Measurements from ENCODE around the gene DNAJC17.

Gene DNAJC17

GRCh38 chr15:40807028-40807887 is at the start of gene DNAJC17, which contains the start of gene ZFYVE19:
TSS of gene DNAJC17 (minus strand) at chr15:40807473. CDS start at chr15:40807446, 27 bp downstream.
TSS of gene ZFYVE19 (plus strand) at chr15:40807089. CDS start at chr15:40807590, 501 bp downstream.
- DNase-seq (ENCODE audit: low read depth, low spot score) = peak; percentile 91

- no peak for DNase-seq (ENCODE audit: low read depth, low spot score)
Measured at GRCh38 chr15:40856746-40857145, 49.5 kb upstream of the DNAJC17 start.

GRCh38 chr15:40855706-40856234 is 48.5 kb upstream of the DNAJC17 start:
- DNase-seq (ENCODE audit: low read depth, low spot score) = no peak

- no peak for DNase-seq (ENCODE audit: low read depth, low spot score)
Measured at GRCh38 chr15:40854161-40854560, 46.9 kb upstream of the DNAJC17 start.

GRCh38 chr15:40853241-40853890 is 46.1 kb upstream of the DNAJC17 start:
- DNase-seq (ENCODE audit: low read depth, low spot score) = no peak

- DNase-seq (ENCODE audit: low read depth, low spot score) = no peak
Measured at GRCh38 chr15:40852529-40852928, 45.3 kb upstream of the DNAJC17 start.

GRCh38 chr15:40850576-40851112 is 43.4 kb upstream of the DNAJC17 start:
- DNase-seq (ENCODE audit: low read depth, low spot score) = no peak

GRCh38 chr15:40847223-40847961 is 40.1 kb upstream of the DNAJC17 start:
- no peak for DNase-seq (ENCODE audit: low read depth, low spot score)

- DNase-seq (ENCODE audit: low read depth, low spot score) = no peak
Measured at GRCh38 chr15:40846841-40847222, 39.6 kb upstream of the DNAJC17 start.

GRCh38 chr15:40845511-40846284 is 38.4 kb upstream of the DNAJC17 start:
- no peak for DNase-seq (ENCODE audit: low read depth, low spot score)

GRCh38 chr15:40845036-40845435 is 37.8 kb upstream of the DNAJC17 start:
- DNase-seq (ENCODE audit: low read depth, low spot score) = no peak

- no peak for DNase-seq (ENCODE audit: low read depth, low spot score)
Measured at GRCh38 chr15:40844696-40845030, 37.4 kb upstream of the DNAJC17 start.

GRCh38 chr15:40843885-40844695 is 36.8 kb upstream of the DNAJC17 start, which contains the start of gene SPINT1:
TSS of gene SPINT1 (plus strand) at chr15:40844048. CDS start at chr15:40844555, 507 bp downstream.
- no peak for DNase-seq (ENCODE audit: low read depth, low spot score)

GRCh38 chr15:40843261-40843884 is 36.1 kb upstream of the DNAJC17 start:
- DNase-seq (ENCODE audit: low read depth, low spot score) = no peak

- DNase-seq (ENCODE audit: low read depth, low spot score) = no peak
Measured at GRCh38 chr15:40841741-40842140, 34.5 kb upstream of the DNAJC17 start.

GRCh38 chr15:40838756-40839155 is 31.5 kb upstream of the DNAJC17 start:
- DNase-seq (ENCODE audit: low read depth, low spot score) = no peak

GRCh38 chr15:40836020-40836419 is 28.7 kb upstream of the DNAJC17 start:
- no peak for DNase-seq (ENCODE audit: low read depth, low spot score)

GRCh38 chr15:40832903-40833302 is 25.6 kb upstream of the DNAJC17 start:
- DNase-seq (ENCODE audit: low read depth, low spot score) = no peak

- DNase-seq (ENCODE audit: low read depth, low spot score) = no peak
Measured at GRCh38 chr15:40831861-40832260, 24.6 kb upstream of the DNAJC17 start.

- DNase-seq (ENCODE audit: low read depth, low spot score) = no peak
Measured at GRCh38 chr15:40830884-40831283, 23.6 kb upstream of the DNAJC17 start.
